Measurements from ENCODE around the gene CD99. TPM values are rescaled to one million over a fixed set of nuclear protein-coding genes. Genes with fewer than 3 reads are reported as not detected.

Gene CD99
- total RNA-seq, 1 experiment from 2014 or later, result 92.1 TPM

DNA sequence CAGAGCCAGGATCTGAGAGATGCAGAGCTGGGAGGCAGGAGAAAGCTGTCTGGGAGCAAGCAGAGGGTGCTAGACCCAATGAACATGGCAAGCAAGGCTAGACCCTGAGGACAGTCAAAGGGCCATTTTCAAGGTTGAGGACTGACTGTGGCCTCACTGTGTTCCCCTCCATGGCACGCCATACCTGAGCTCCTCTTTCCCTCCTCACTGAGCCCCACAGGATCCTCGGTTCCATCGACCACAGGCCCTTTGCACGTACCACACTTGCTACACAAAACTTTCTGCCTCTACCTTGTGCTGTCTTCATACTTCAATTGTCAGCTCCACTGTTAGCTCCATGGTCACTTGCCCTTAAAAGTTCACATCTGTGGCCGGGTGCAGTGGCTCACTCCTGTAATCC is 45.5 kb upstream of the CD99 start:
- Histone ChIP-seq H3K4ac (ENCODE audit: low read depth, low read length) (no peak overlapping the region), H2AK5ac (ENCODE audit: insufficient read length, low read length) (no peak overlapping the region), H2BK120ac (ENCODE audit: low read depth, low read length, poor library complexity, severe bottlenecking) (no peak overlapping the region), H4K8ac (replicated peaks; ENCODE audit: insufficient read length, low read depth, low read length) (no peak overlapping the region), H3K79me2 (ENCODE audit: insufficient read depth, low read length) (no peaks in the 10 kb centered on the region), H3K27me3 (ENCODE audit: insufficient read depth, low read length) (no peaks in the 10 kb centered on the region), H3K14ac (ENCODE audit: insufficient read depth, low read length) (no peak overlapping the region), H3K23me2 (ENCODE audit: insufficient read length, low read depth, low read length, poor library complexity, severe bottlenecking) (no peaks in the 10 kb centered on the region), H3K27ac (ENCODE audit: insufficient read length, low read depth, low read length) (no peak overlapping the region), H2AFZ (ENCODE audit: low read length) (no peak overlapping the region), H3K23ac (ENCODE audit: insufficient read length, low read depth, low read length) (no peak overlapping the region), H3T11ph (ENCODE audit: low read length) (no peak overlapping the region), H2BK20ac (ENCODE audit: low read depth, low read length, poor library complexity, severe bottlenecking) (no peak overlapping the region), H3K18ac (ENCODE audit: insufficient read length, low read depth, low read length) (no peak overlapping the region), H3K79me1 (ENCODE audit: insufficient read depth, low read depth, low read length, poor library complexity, severe bottlenecking) (no peaks in the 10 kb centered on the region), H4K91ac (ENCODE audit: insufficient read length, low read depth, low read length) (no peak overlapping the region), H4K20me1 (ENCODE audit: control insufficient read depth, insufficient read depth, insufficient read length) (no peaks in the 10 kb centered on the region), H3K4me2 (ENCODE audit: insufficient read depth, insufficient read length, low read length) (no peak overlapping the region), H2BK15ac (ENCODE audit: low read depth, low read length) (no peak overlapping the region), H2BK5ac (ENCODE audit: insufficient read length, low read length) (no peak overlapping the region), H4K5ac (ENCODE audit: insufficient read length, low read depth, low read length) (no peak overlapping the region), H3K9me3 (ENCODE audit: control insufficient read depth, low read depth, low read length) (no peaks in the 10 kb centered on the region), H3K4me1 (ENCODE audit: insufficient read depth, low read length) (no peaks in the 10 kb centered on the region), H3K9ac (ENCODE audit: extremely low read depth, insufficient read length, low read length) (no peak overlapping the region), H2BK12ac (ENCODE audit: insufficient read length, low read depth, low read length) (no peak overlapping the region), H3K56ac (ENCODE audit: insufficient read length, low read depth, low read length) (no peak overlapping the region)
- Mint-ChIP-seq H3K27ac (no peak overlapping the region), H3K4me1 (no peaks in the 10 kb centered on the region), H3K4me3 (no peak overlapping the region), H3K9me3 (no peaks in the 10 kb centered on the region; a peak in 1 of 5 replicates), H3K27me3 (ENCODE audit: low read depth) (no peaks in the 10 kb centered on the region), H3K36me3 (ENCODE audit: insufficient read depth in 1 of 3, low read depth in 3 of 3) (peaks cover 7 to 40% (median 30%) of the 10 kb centered on the region in 3 experiments)
- WGBS (ENCODE audit: extremely low coverage, insufficient read length, low lambda C conversion rate), result no CpG with 5 or more reads among the region's 5 CpGs
- TF ChIP-seq CTCF (conservative IDR thresholded peaks at IDR 0.05), result no peak
- DNase-seq, result no peak
